K562 (cell line): ENCODE results near the gene SEC14L5. TPM values are rescaled to one million over a fixed set of nuclear protein-coding genes. Genes with fewer than 3 reads are reported as not detected.

ENCODE experiments used
- HDAC1 ChIP-seq, 2 experiments: fragments of 450-650 bp; IDR thresholded peaks; 2 replicates each; pipeline ENCODE4 v1.6.1; 2016 to 2017; ENCODE audit warnings: inconsistent platforms in 1 of 2, mild to moderate bottlenecking in 1 of 2, moderate library complexity in 1 of 2
- REST ChIP-seq, 2 experiments: fragments of 450-650 bp; formaldehyde crosslinking in 1 of 2; IDR thresholded peaks; 2 replicates each; pipeline versions ENCODE4 v1.4.0 to v1.6.1; 2014 to 2020; ENCODE audit warnings: mild to moderate bottlenecking in 2 of 2, borderline replicate concordance in 1 of 2, low read depth in 1 of 2
- THRA ChIP-seq: fragments of 450-650 bp; IDR thresholded peaks from 2 replicates; pipeline ENCODE4 v1.6.1; 2017; ENCODE audit warnings: mild to moderate bottlenecking, moderate library complexity
- ZNF217 ChIP-seq: sonication (generic); formaldehyde crosslinking; IDR thresholded peaks from 2 replicates; pipeline ENCODE4 v1.8.0; 2022; ENCODE audit warnings: mild to moderate bottlenecking, missing genetic modification reagents
- polyA plus RNA-seq, 8 experiments: library from polyadenylated mRNA; depleted of rRNA in 4 of 8; stranded (reverse) in 5 of 8; unstranded in 3 of 8; fragments of >200 nt; fragmentation: Nextera tagmentation in 2 of 8; fragmentation: Illumina TruSeq in 1 of 8; extraction: Ambion mirVana in 2 of 8; extraction: Trizol in 1 of 8; gene quantifications; 2 replicates each; pipeline versions ENCODE4 v1.2.1 to v1.2.3, GENCODE V29; 2011 to 2014; ENCODE audit warnings: inconsistent platforms in 1 of 8, missing spikeins in 1 of 8
- total RNA-seq, 7 experiments: library from RNA; depleted of rRNA in 6 of 7; stranded (reverse); fragments of >200 nt in 6 of 7; fragmentation: Illumina TruSeq in 2 of 7; extraction: Trizol in 2 of 7; gene quantifications; 2 replicates each; pipeline versions ENCODE4 v1.2.1 to v1.2.3, GENCODE V29; 2011 to 2021; ENCODE audit warnings: low replicate concordance in 1 of 7

SEC14L5 gene
- total and polyA plus RNA-seq, 9 of the 15 experiments (the other 6 are each of a cell fraction or from before 2014, with no cell fraction given), result 0.11 TPM; not detected in 8

DNA sequence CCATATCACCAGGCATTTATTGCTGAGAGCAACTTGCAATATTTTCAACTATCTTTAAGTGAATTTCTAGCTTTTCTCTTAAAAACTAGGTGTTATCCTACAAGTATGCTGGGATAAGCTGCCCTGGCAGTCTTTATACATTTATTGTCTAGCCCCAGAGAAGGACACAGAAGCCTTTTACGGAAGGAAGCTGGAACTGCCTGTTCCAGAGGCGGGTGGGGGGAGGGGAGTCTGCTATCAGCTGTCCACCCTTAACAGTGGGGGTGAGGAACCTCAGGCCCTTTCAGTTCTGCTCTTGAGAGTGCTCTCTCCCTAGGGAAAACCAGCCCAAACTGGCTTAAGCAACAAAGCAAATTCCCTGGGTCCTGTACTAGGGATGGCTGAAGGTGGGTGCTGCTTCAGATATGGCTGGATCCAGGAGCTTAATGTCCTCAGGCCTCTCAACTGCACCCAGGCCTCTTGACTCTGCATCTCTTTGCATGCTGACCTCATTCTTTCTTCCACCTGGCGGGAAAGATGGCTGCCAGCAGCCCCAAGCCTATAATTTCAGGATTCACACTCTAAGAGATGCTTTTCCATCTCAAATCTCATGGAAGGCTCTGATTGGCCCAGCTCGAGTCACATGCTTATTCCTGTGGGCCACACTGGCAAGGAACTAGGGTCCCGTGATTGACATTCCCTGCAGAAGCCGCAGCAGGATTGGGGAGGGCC, 59.0 kb downstream of the SEC14L5 start (continued):
- TF ChIP-seq REST (IDR thresholded peaks at IDR 0.05; ENCODE audit: borderline replicate concordance) (0 out of 2 replicates have a peak, but pooled peaks have one; percentile 19), REST (CRISPR knock-in tag; IDR thresholded peaks at IDR 0.05; ENCODE audit: low read depth) (no peak), ZNF217 (no peak), THRA (no peak), HDAC1 (IDR thresholded peaks at IDR 0.05) (no peak)
